Activated naive CD4-positive, alpha-beta T cell treated with anti-CD3 and anti-CD28 coated beads, Interleukin-2, amount 50 U/mL, for 24 hours (primary cell): ENCODE measurements around the gene SPP2.

ENCODE experiments used
- H3K27ac Mint-ChIP-seq: one replicate; pipeline ENCODE4 v1.8.0; 2021; ENCODE audit warnings: mild to moderate bottlenecking, mixed read lengths
- H3K27me3 Mint-ChIP-seq: one replicate; pipeline ENCODE4 v1.8.0; 2021; ENCODE audit warnings: mixed read lengths
- H3K36me3 Mint-ChIP-seq: one replicate; pipeline ENCODE4 v1.8.0; 2021; ENCODE audit warnings: mixed read lengths
- H3K4me1 Mint-ChIP-seq: one replicate; pipeline ENCODE4 v1.8.0; 2021; ENCODE audit warnings: mixed read lengths
- H3K4me3 Mint-ChIP-seq: one replicate; pipeline ENCODE4 v1.8.0; 2021; ENCODE audit warnings: mild to moderate bottlenecking, mixed read lengths
- H3K9me3 Mint-ChIP-seq: one replicate; pipeline ENCODE4 v1.8.0; 2021; ENCODE audit warnings: mixed read lengths

The SPP2 gene

GRCh38 chr2:234050455-234051135, at the start of gene SPP2:
Gene SPP2, plus strand, starts transcription at chr2:234050702. Its CDS starts 85 bp downstream, at chr2:234050787.
- peaks cover 7% of the 10 kb centered on the region for H3K4me1 Mint-ChIP-seq
- no peaks in the 10 kb centered on the region for H3K27me3 Mint-ChIP-seq
- H3K27ac Mint-ChIP-seq = peak within 1 kb of the TSS; percentile 27
- H3K4me3 Mint-ChIP-seq = no peak within 1 kb of the TSS
- no peaks in the 10 kb centered on the region for H3K9me3 Mint-ChIP-seq
- H3K36me3 Mint-ChIP-seq = no peaks in the 10 kb centered on the region

GRCh38 chr2:234001380-234002160, 48.9 kb upstream of the SPP2 start:
- peak overlapping the region; percentile 13 for H3K27ac Mint-ChIP-seq
- H3K9me3 Mint-ChIP-seq = no peaks in the 10 kb centered on the region
- H3K4me3 Mint-ChIP-seq = peak overlapping the region; percentile 15
- no peaks in the 10 kb centered on the region for H3K27me3 Mint-ChIP-seq
- peaks cover 15% of the 10 kb centered on the region for H3K4me1 Mint-ChIP-seq
- no peaks in the 10 kb centered on the region for H3K36me3 Mint-ChIP-seq

GRCh38 chr2:234002281-234002680, 48.2 kb upstream of the SPP2 start:
- H3K9me3 Mint-ChIP-seq = no peaks in the 10 kb centered on the region
- peaks cover 15% of the 10 kb centered on the region for H3K4me1 Mint-ChIP-seq
- no peaks in the 10 kb centered on the region for H3K27me3 Mint-ChIP-seq
- no peak overlapping the region for H3K27ac Mint-ChIP-seq
- H3K4me3 Mint-ChIP-seq = no peak overlapping the region
- H3K36me3 Mint-ChIP-seq = no peaks in the 10 kb centered on the region

- H3K4me3 Mint-ChIP-seq = no peak overlapping the region
- no peaks in the 10 kb centered on the region for H3K9me3 Mint-ChIP-seq
- no peaks in the 10 kb centered on the region for H3K27me3 Mint-ChIP-seq
- H3K36me3 Mint-ChIP-seq = no peaks in the 10 kb centered on the region
- H3K4me1 Mint-ChIP-seq = peaks cover 15% of the 10 kb centered on the region
- no peak overlapping the region for H3K27ac Mint-ChIP-seq
These were observed 46.4 kb upstream of the SPP2 start for GRCh38 chr2:234003972-234004617.

GRCh38 chr2:234005126-234005525, 45.4 kb upstream of the SPP2 start:
- peaks cover 15% of the 10 kb centered on the region for H3K4me1 Mint-ChIP-seq
- no peaks in the 10 kb centered on the region for H3K36me3 Mint-ChIP-seq
- no peaks in the 10 kb centered on the region for H3K9me3 Mint-ChIP-seq
- H3K27me3 Mint-ChIP-seq = no peaks in the 10 kb centered on the region
- H3K27ac Mint-ChIP-seq = no peak overlapping the region
- H3K4me3 Mint-ChIP-seq = no peak overlapping the region

GRCh38 chr2:234006501-234006900, 44.0 kb upstream of the SPP2 start:
- Mint-ChIP-seq H3K9me3 (no peaks in the 10 kb centered on the region), H3K27me3 (no peaks in the 10 kb centered on the region), H3K4me1 (peaks cover 6% of the 10 kb centered on the region), H3K4me3 (no peak overlapping the region), H3K36me3 (no peaks in the 10 kb centered on the region), H3K27ac (no peak overlapping the region)

GRCh38 chr2:234014427-234014826, 36.1 kb upstream of the SPP2 start:
- Mint-ChIP-seq H3K27ac (no peak overlapping the region), H3K36me3 (no peaks in the 10 kb centered on the region), H3K9me3 (no peaks in the 10 kb centered on the region), H3K4me3 (no peak overlapping the region), H3K4me1 (no peaks in the 10 kb centered on the region), H3K27me3 (peaks cover 4% of the 10 kb centered on the region)

GRCh38 chr2:234015861-234016260, 34.6 kb upstream of the SPP2 start:
- H3K4me1 Mint-ChIP-seq = no peaks in the 10 kb centered on the region
- no peaks in the 10 kb centered on the region for H3K9me3 Mint-ChIP-seq
- peaks cover 4% of the 10 kb centered on the region for H3K27me3 Mint-ChIP-seq
- H3K4me3 Mint-ChIP-seq = no peak overlapping the region
- no peaks in the 10 kb centered on the region for H3K36me3 Mint-ChIP-seq
- H3K27ac Mint-ChIP-seq = no peak overlapping the region

- H3K4me1 Mint-ChIP-seq = peaks cover 3% of the 10 kb centered on the region
- H3K9me3 Mint-ChIP-seq = peaks cover 8% of the 10 kb centered on the region
- H3K27me3 Mint-ChIP-seq = peaks cover 4% of the 10 kb centered on the region
- no peak overlapping the region for H3K4me3 Mint-ChIP-seq
- peaks cover 2% of the 10 kb centered on the region for H3K36me3 Mint-ChIP-seq
- H3K27ac Mint-ChIP-seq = no peak overlapping the region
These were observed 30.6 kb upstream of the SPP2 start for GRCh38 chr2:234019896-234020295.

- Mint-ChIP-seq H3K4me1 (peaks cover 8% of the 10 kb centered on the region), H3K36me3 (peaks cover 2% of the 10 kb centered on the region), H3K9me3 (peaks cover 8% of the 10 kb centered on the region), H3K27ac (no peak overlapping the region), H3K4me3 (no peak overlapping the region), H3K27me3 (peaks cover 3% of the 10 kb centered on the region)
These were observed 30.2 kb upstream of the SPP2 start for GRCh38 chr2:234020332-234020731.

- peaks cover 28% of the 10 kb centered on the region for H3K4me1 Mint-ChIP-seq
- peaks cover 8% of the 10 kb centered on the region for H3K9me3 Mint-ChIP-seq
- H3K27ac Mint-ChIP-seq = no peak overlapping the region
- H3K36me3 Mint-ChIP-seq = peaks cover 2% of the 10 kb centered on the region
- no peaks in the 10 kb centered on the region for H3K27me3 Mint-ChIP-seq
- no peak overlapping the region for H3K4me3 Mint-ChIP-seq
These were observed 28.1 kb upstream of the SPP2 start for GRCh38 chr2:234022424-234022823.

GRCh38 chr2:234024304-234024703, 26.2 kb upstream of the SPP2 start:
- H3K27me3 Mint-ChIP-seq = no peaks in the 10 kb centered on the region
- H3K4me3 Mint-ChIP-seq = no peak overlapping the region
- H3K27ac Mint-ChIP-seq = no peak overlapping the region
- H3K9me3 Mint-ChIP-seq = peaks cover 8% of the 10 kb centered on the region
- H3K4me1 Mint-ChIP-seq = peaks cover 38% of the 10 kb centered on the region
- H3K36me3 Mint-ChIP-seq = peaks cover 2% of the 10 kb centered on the region

GRCh38 chr2:234025466-234025865, 25.0 kb upstream of the SPP2 start:
- Mint-ChIP-seq H3K27ac (no peak overlapping the region), H3K4me3 (peak overlapping the region; percentile 83), H3K27me3 (no peaks in the 10 kb centered on the region), H3K9me3 (peaks cover 8% of the 10 kb centered on the region), H3K36me3 (peaks cover 2% of the 10 kb centered on the region), H3K4me1 (peaks cover 38% of the 10 kb centered on the region)

- peaks cover 38% of the 10 kb centered on the region for H3K4me1 Mint-ChIP-seq
These were observed 24.6 kb upstream of the SPP2 start for GRCh38 chr2:234025891-234026401.

GRCh38 chr2:234026693-234027254, 23.7 kb upstream of the SPP2 start:
- H3K4me3 Mint-ChIP-seq = peak overlapping the region; percentile 80
- peaks cover 38% of the 10 kb centered on the region for H3K4me1 Mint-ChIP-seq
- no peak overlapping the region for H3K27ac Mint-ChIP-seq
- peaks cover 2% of the 10 kb centered on the region for H3K36me3 Mint-ChIP-seq
- H3K27me3 Mint-ChIP-seq = no peaks in the 10 kb centered on the region
- peaks cover 8% of the 10 kb centered on the region for H3K9me3 Mint-ChIP-seq

More at GRCh38 chr2:234025891-234026401, 24.6 kb upstream of the SPP2 start:
- Mint-ChIP-seq H3K9me3 (peaks cover 8% of the 10 kb centered on the region), H3K36me3 (peaks cover 2% of the 10 kb centered on the region), H3K4me3 (peak overlapping the region; percentile 83), H3K27me3 (no peaks in the 10 kb centered on the region), H3K27ac (no peak overlapping the region)
